HG02623 (cell line): Measurements from ENCODE around the gene TMEM242.

Experiments used
- ATAC-seq: cut with Tn5 transposase; IDR thresholded peaks from one replicate; pipeline ENCODE4 v1.9.1; 2021; ENCODE audit warnings: moderate library complexity; ENCODE audit not compliant: unreplicated experiment

The TMEM242 gene

DNA sequence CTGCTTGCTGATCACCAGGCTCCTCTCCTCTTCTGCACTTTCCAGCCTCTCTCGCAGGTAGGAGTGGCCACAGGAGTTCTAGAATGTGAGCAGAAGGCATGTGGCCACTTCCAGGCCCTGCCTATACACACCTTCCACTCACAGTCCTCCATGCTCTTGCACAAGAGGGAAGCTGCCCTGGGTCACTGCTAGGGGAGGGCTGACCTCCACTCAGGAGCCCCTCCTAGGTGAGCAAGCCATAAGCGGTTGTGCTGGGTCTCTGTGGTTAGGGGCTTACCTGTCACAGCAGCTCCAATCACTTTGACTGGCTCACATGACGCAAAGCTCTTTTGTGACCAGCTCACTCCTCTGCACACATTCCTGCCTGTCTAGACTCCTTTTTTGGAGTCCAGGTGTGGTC, 68.2 kb downstream of the TMEM242 start:
- ATAC-seq: no peak

- no peak for ATAC-seq
Observed at GRCh38 chr6:157254538-157254937, 68.8 kb downstream of the TMEM242 start.

DNA sequence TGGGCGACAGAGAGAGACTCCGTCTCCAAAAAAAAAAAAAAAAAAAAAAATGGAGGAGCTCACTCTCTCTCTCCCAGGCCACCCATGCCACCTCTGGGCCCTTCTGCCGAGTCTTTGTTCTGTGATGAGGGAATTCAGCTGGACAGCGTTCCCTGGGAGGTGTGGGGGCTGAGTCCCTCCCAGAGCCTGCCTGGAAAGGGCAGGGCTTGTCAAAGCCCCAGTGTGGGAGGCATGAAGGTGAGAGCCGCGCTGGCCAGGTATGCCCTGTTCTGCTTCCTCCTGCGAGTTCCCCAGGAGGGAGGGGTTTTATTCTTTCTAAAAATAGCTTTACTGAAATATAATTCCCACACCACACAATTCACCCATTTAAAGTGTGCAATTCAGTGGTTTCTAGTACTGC, 69.6 kb downstream of the TMEM242 start:
- no peak for ATAC-seq

DNA sequence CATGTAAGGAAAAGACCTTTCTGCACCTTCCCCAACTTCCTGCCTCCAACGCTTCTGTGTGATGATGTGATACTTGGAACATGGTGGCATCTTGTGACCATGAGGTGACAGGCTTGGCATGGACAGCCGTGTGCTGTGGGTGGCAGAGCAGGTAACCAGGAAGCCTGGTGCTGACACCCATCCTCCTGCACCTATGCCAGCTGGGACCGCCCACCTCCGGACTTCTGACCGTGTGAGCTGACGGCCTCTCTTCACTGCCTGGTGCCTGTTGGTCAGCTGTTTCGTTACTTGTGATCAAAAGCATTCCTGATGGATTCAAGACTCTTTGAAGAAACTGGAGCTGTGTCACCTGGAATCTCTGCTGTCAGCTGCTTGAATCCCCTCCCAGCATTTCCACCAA, 70.3 kb downstream of the TMEM242 start:
- ATAC-seq: no peak

DNA sequence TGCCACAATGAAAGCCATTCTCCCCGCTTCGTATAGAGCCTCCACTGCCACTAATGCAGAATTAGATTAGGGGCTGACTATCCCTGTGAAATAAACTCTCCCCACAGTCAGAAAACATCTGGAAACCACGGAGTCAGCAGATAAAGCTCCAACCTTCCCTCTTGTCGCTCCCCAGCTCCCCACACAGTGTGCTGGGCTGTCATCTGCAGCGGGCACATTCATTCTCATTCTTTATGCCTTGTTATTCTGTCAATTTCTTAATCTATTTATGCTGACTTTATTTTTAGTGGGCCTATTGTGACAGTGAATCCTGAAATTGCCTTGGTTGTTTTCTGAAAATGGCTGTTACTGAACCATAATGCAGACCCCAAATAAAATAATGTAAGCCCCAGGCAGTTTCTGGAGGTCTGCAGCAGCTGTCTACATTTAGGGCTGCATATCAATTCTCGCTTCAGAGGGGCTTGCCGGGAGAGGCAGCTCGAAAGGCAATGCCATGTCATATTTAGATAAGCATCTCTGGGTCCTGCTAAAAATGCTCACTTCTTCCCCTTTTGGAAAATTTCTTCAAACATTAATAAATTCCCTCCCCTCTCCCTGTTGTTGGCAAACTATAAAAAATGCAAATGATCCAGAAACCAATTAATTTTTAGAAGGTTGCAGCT, 71.6 kb downstream of the TMEM242 start:
- no peak for ATAC-seq

DNA sequence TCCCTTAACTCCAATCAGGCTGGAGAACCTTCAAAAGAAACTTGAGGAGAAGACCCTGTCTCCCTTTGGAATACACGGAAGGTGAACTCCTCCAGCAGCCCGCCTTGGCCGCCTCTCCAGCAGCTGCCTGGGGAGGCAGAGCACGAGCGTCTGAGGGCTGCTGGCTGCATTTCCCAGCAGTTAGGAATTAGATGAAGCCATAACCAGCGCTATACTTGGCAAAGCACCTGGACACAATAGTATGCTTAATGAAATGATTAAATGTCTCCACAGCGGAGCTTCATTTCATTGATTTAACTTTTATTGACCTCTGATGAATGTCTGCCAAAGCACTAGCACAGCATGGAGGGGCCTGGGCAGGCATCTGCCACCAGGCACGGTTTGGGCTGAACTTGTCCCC, 73.5 kb downstream of the TMEM242 start:
- no peak for ATAC-seq

DNA sequence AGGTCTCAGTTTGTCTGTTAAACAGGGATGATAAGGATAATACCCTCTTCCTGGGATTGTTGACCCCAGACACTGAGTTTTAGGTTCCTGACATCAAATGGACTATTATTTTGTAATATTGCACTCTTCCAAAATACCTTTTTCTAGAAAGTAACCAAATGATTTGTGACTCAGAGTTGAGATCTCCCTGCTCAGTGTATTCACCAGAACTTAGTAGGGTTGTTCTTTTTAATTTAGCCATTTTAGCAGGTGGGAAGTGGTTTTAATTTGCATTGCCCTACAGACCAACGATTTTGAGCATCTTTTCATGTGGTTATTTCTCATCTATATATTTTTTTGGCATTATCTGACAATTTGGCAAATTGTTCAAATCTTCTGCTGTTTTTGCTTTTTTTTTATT, 75.1 kb downstream of the TMEM242 start:
- no peak for ATAC-seq

DNA sequence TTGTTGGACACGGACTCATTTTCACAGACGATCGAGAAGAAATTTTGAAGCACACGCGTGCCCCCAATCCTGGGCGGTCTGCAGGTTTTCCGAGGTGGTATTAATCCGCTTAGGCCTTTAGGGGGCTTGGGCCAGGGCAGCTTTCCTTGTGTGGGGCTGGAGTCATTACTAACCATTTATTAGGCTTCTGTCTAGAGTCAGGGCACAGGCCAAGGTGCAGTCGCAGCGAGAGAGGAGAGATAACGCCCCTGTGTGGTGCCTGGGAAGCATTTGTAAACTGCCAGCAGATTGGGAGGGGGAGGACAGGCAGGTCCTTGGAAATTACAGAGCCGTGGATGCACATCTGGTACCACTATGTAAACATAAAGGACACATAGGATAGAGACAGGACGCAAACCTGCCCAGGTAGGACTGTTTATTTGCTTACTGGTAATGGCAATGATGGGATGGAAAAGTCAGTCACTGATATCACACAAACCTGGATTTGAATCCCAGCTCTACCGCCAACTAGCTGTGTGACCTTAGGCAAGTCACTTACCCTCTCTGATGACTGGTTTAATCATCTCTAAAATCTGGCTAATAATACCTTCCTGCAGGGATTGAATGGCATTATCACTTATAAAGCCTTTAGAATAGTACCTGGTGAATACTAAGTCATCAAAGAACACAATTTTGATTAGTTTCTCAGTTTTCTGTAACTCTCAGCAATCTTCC, 76.4 kb downstream of the TMEM242 start:
- ATAC-seq: no peak

DNA sequence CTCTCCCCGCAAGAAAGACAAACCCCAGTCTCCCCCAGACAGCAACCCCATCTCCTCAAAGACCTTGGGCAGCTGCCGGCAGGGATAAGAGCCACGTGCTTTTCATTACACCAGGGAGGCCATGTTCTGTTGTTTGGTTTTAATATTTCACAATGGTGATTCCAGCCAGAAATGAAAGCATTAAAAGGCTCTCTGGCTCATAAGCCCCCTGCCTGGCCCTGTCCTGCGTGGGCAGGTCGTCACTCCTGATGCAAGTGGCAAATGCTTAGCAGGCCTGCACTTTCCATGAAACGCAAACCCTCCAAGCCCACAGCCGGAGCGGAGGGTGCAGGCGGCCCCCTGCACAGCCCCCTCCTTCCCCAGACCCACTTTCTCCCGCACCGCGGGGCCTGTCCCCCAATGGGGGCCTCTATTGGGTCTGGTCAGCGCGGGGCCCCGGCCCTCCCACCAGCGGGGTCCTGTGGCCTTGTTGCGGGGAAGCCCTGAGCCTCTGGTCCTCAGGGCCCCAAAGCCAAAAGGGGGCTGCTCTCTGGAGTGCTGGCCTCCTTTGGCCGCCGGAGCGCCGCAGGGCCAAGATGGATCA, 77.2 kb downstream of the TMEM242 start:
- ATAC-seq: no peak

DNA sequence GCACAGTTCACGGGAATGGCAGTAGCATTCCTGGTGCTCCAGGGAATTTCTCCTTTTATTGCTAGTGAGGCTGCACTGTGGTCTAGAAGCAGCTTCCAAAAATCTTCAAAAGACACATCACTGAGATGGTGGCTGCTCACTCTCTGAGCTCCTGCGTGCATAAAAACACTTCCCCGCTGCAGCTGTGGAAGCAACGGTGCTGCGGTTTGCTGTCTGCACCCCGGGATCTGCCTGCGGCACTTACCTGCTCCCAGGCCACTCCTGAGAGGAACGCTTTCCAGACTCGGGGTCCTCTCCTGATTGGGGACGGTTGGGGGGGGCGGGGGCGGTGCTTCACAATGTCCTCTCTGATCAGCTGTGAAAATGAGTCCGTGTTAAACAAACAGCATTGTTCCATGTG, 77.9 kb downstream of the TMEM242 start:
- ATAC-seq: no peak

DNA sequence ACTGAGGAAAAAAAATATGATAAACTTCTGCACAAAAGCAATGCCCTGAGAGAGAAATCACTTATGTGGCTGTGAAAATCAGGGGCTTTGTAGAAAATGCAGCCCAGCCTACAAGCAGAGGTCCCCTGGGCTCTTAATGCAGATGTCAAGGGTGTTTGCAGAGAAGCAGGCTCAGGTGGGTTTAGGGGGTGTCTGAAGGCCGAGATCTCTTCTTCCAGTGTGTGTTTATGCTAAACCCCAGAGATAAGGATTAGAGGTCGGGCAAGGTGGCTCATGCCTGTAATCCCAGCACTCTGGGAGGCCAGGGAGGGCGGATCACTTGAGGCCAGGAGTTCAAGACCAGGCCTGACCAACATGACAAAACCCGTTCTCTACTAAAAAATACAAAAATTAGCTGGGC, 78.5 kb downstream of the TMEM242 start:
- ATAC-seq: no peak

GRCh38 chr6:157244175-157244574, 79.1 kb downstream of the TMEM242 start:
- no peak for ATAC-seq

DNA sequence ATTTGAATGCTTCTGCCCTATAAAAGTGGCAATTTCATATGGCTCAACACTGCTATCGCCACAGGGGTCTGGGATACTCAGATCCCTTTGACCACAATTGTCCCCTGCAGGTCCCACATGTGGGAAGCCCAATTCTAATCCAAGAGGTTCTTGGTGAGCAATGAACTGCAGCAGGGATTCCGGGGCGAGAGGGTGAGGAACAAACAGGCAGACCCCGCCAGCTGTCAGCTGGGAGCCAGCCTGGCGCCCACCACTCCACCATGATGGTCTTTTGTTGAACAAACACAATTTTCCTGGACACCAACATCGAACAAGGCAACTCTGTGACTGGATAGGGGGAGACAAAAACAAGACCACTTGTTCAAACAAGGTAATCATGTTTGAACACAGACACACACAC, 80.5 kb downstream of the TMEM242 start:
- ATAC-seq: no peak

DNA sequence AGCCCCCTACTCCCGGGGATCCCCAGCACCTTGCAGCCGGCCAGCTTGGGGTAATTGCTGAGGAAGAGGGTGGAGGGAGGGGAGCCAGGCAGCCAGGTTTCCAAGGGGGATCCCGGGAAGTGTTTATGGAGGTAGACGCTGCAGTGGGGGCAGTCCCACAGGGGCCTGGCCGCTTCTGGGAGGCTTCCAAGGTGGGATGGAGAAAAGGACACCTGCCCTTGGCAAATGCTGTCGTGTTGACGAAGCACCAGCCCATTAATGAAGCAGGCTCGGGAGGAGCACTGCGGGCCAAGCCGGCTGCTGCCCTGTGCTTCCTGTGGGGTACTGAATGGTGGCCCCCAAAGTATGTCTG, 82.4 kb downstream of the TMEM242 start:
- ATAC-seq: no peak

DNA sequence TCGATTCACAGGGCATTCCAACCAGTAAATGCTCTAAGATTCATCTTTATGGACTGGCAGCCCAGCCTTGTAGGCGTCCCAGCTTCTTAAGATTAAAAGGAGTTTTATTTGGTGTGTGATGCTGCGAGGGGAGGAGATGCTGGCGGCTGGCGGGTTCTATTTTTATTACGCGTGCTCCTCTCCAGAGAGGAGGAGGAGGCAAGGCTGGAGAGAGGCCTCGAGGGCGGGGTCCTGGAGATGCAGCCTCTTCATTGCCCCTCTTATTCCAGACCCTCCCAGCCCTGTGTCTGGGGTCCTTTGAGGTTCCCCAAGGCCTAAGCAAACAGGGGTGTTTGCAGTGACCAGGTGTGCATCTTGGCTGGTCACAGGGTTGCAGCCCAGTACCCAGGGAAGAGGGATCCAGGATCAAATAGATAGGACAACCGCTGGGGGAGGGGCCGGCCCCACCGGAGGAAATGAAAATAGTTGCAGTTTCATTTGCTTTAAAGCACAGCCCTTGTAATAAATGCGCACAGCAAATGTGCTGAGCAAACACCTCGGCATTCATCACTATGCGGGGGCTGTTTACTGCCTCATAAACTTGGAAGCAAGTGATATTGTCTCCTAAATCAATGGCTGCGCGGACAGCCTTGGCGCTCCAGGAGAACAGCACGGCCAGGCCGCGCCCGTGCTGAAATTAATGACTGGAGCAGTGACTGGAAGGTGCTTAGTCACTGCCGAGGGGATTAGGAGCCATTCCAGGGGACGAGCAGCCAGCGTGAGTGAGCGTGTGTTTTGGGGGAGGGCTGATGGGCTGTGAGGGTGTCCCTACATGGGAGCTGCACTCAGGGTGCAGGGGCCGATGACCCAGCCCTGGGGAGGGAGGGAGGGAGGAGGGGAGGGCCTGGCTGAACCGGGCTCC, 83.0 kb downstream of the TMEM242 start:
- ATAC-seq: no peak

- ATAC-seq: no peak
Observed at GRCh38 chr6:157239671-157240058, 83.7 kb downstream of the TMEM242 start.
